GM12873 (cell line): ENCODE results near the gene TRAPPC10.

Source experiments
- TF ChIP-seq, protein P1 (sequence below): IDR thresholded peaks from 2 replicates; pipeline ENCODE4 v1.5.1; 2012; ENCODE audit warnings: low read depth, mild to moderate bottlenecking, moderate library complexity, low read length, control low read depth; ENCODE audit not compliant: insufficient read depth; ENCODE audit errors: missing control alignments

TRAPPC10 gene

DNA sequence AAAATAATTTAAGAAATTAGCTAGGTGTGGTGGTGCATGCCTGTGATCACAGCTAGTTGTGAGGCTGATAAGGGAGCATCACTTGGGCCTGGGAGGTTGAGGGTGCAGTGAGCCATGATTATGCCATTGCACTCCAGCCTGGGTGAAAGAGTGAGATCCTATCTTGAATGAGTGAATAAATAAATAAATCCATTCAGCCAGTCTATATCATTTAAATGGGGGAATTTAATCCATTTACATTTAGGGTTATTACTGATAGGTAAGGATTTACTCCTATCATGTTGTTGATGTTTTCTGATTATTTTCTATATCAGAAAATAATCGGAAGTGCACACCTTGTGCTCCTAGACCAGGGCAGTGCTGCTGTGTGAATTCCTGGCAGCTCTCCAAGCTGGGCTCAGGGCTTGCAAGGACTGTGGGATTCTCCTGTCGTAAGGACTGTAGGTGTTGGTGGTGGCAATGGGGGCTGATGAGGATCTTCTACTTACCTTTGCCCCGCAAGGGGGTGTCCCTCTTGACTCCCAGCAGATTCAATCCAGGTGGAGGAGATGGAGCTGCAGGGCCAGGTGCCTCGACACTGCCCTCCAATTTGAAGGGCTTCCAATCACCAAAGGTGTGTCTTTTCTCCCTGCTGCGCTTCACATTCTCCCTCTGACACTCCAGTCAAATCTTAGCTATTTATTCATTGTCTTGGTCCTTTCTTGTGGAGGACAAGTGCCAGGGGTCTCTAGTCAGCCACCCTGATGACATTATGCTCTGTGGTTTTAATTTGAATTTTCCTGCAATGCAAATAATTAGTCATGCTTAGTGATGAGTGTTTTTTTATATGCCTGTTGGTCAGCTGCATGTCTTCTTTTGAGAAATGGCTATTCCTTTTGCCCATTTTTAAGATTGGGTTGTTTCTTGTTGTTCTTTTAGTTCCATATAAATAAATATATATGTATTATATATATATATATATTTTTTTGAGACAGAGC is 14.1 kb upstream of the TRAPPC10 start:
- TF ChIP-seq, protein P1, sequence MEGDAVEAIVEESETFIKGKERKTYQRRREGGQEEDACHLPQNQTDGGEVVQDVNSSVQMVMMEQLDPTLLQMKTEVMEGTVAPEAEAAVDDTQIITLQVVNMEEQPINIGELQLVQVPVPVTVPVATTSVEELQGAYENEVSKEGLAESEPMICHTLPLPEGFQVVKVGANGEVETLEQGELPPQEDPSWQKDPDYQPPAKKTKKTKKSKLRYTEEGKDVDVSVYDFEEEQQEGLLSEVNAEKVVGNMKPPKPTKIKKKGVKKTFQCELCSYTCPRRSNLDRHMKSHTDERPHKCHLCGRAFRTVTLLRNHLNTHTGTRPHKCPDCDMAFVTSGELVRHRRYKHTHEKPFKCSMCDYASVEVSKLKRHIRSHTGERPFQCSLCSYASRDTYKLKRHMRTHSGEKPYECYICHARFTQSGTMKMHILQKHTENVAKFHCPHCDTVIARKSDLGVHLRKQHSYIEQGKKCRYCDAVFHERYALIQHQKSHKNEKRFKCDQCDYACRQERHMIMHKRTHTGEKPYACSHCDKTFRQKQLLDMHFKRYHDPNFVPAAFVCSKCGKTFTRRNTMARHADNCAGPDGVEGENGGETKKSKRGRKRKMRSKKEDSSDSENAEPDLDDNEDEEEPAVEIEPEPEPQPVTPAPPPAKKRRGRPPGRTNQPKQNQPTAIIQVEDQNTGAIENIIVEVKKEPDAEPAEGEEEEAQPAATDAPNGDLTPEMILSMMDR: no peak

DNA sequence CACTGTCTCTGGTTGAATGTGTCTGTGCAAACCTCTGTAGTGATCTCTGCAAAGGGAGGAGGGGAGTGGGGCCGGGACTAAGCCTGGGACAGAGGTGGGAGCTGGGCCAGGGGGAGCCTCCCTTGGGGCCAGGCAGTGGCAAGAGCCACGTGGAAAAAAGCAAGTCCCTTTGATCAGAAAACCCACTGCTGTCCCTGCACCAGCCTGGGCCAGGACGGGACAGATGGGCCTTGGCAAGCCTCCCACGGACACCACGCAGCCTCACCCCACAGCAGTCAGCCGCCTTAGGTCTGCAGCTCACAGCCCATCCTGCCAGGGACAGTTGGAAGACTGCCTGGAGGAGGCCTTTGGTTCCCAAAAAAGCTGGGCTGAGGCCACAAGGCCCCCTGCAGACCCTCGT is 11.7 kb upstream of the TRAPPC10 start:
- TF ChIP-seq, protein P1: no peak

DNA sequence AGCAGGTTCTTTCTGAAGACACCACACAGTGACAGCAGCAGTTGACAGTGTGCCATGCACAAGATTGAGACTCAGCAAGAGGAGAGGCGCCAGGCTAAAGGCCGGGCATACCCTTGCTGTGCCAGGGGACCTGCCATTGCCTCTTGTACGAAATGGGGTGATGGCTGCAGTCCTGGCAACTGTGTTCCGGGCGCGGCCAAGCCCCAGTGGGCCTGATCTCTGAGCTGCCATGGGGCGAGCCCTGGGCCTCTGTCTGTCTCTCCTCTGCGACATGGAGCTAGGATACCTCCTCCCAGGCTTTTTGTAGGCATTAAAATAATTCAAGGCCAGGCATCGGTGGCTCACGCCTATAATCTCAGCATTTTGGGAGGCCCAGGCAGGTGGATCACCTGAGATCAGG is 9.6 kb upstream of the TRAPPC10 start:
- TF ChIP-seq, protein P1: no peak

DNA sequence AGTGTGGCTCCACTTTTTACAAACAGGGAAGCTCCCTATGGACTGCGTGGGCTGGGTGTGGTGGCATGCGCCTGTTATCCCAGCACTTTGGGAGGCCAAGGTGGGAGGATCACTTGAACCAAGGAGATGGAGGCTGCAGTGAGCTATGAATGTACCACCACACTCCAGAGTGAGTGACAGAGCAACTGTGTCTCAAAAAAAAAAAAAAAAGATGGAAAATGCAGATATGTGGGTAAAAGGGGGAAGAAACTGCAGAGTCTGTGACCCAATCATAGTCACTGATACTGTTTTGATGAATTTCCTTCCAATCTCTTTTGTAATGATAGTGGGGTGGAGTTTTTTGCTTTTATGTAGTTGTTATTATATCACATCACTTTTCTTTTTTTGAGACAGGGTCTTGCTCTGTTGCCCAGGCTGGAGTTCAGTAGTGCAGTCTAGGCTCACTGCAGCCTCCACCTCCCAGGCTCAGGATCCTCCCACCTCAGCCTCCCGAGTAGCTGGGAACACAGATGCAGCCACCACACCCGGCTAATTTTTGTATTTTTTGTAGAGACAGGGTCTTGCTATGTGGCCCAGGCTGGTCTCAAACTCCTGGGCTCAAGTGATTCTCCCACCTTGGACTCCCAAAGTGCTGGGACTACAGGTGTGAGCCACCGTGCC is 8.7 kb upstream of the TRAPPC10 start:
- TF ChIP-seq, protein P1: no peak

DNA sequence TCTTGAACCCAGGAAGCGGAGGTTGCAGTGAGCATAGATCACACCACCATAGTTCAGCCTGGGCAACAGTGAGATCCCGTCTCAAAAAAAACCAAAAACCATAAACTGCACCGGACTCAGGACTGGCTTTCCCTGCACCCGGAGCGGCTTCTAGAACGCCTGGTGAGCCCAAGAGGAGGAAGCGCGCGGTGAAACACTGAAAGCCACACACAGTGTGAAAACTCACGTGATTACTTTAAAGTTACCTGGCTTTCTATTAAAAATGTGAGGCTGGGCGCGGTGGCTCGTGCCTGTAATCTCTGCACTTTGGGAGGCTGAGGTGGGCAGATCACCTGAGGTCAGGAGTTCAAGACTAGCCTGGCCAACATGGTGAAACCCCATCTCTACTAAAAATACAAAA is 7.0 kb upstream of the TRAPPC10 start:
- TF ChIP-seq, protein P1: no peak

DNA sequence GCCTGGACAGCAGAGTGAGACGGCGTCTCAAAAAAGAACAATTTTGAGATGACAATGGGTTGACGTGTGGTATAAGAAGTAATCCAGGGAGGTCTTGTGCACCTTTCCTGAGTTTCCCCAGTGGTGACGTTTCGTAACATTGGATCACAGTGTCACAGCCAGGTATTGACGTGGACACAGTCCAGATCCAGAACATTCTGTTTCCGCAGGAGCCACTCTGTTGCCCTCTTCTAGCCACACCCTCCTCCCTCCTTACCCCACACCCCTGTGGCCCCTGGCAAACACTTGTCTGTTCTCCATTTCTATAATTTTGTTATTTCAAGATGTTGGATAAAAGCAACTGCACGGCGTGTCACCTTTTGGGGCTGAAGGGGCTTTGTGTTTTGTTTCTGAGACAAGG is 6.5 kb upstream of the TRAPPC10 start:
- TF ChIP-seq, protein P1: no peak

DNA sequence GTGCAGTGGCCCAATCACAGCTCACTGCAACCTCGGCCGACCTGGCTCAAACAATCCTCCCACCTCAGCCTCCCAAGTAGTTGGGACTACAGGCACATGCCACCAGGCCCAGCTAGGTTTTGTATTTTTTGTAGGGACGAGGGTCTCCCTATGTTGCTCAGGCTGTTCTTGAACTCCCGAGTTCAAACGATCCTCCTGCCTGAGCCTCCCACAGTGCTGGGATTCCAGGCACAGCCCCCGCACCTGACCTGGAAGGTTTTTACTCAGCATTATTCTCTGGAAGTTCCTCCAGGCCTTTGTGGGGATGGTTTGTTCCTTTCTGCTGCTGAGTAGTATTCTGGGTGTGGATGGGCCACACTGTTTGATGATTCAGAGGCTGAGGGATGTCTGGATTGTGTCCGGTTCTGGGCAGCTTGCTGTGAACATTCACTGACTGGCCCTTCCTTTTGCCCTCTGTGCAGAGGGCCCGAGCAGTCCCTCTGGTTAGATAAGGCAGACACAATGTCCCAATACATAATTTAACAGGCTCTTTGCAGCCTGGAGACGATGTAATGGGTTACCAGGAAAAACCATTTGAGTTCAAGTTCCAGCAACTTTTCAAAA is 6.0 kb upstream of the TRAPPC10 start:
- TF ChIP-seq, protein P1: no peak
